Erythroblast (primary cell): ENCODE data around the gene CHST3.

Experiments
- GATA1 ChIP-seq: IDR thresholded peaks from 2 replicates; pipeline ENCODE4 v1.6.1; 2011; ENCODE audit warnings: low read depth, mild to moderate bottlenecking, control low read depth, low read length, moderate library complexity
- POLR2A ChIP-seq: IDR thresholded peaks from 2 replicates; pipeline ENCODE4 v1.6.1; 2011; ENCODE audit warnings: mild to moderate bottlenecking, low read length

GRCh38 chr10:71948496-71949067 lies 15.6 kb upstream of the CHST3 start:
- no peak for TF ChIP-seq POLR2A
- TF ChIP-seq GATA1 = no peak
